ENCODE results near the gene PDCD4.

The PDCD4 gene

GRCh38 chr10:110871298-110872084 lies at the start of gene PDCD4:
Gene PDCD4, plus strand, starts transcription at chr10:110871928. Its CDS starts 4,100 bp downstream, at chr10:110876028.
- peak; percentile 89 to 90 for DNase-seq (ENCODE audit: extremely low read depth in 1 of 2, low read depth in 1 of 2)

- DNase-seq (ENCODE audit: extremely low read depth in 1 of 2, low read depth in 1 of 2) = no peak
Observed at GRCh38 chr10:110822035-110822711, 49.6 kb upstream of the PDCD4 start.

- no peak for DNase-seq (ENCODE audit: extremely low read depth in 1 of 2, low read depth in 1 of 2)
Observed at GRCh38 chr10:110822712-110823311, 48.9 kb upstream of the PDCD4 start.

GRCh38 chr10:110824152-110824441 lies 47.6 kb upstream of the PDCD4 start:
- no peak for DNase-seq (ENCODE audit: extremely low read depth in 1 of 2, low read depth in 1 of 2)

GRCh38 chr10:110824660-110825059 lies 47.1 kb upstream of the PDCD4 start:
- no peak for DNase-seq (ENCODE audit: extremely low read depth in 1 of 2, low read depth in 1 of 2)

- DNase-seq (ENCODE audit: extremely low read depth in 1 of 2, low read depth in 1 of 2) = no peak
Observed at GRCh38 chr10:110825508-110825907, 46.2 kb upstream of the PDCD4 start.

GRCh38 chr10:110827410-110827809 lies 44.3 kb upstream of the PDCD4 start:
- no peak for DNase-seq (ENCODE audit: extremely low read depth in 1 of 2, low read depth in 1 of 2)

- no peak for DNase-seq (ENCODE audit: extremely low read depth in 1 of 2, low read depth in 1 of 2)
Observed at GRCh38 chr10:110827875-110828274, 43.9 kb upstream of the PDCD4 start.

- DNase-seq (ENCODE audit: extremely low read depth in 1 of 2, low read depth in 1 of 2) = no peak
Observed at GRCh38 chr10:110828525-110828924, 43.2 kb upstream of the PDCD4 start.

- no peak for DNase-seq (ENCODE audit: extremely low read depth in 1 of 2, low read depth in 1 of 2)
Observed at GRCh38 chr10:110829721-110830410, 41.9 kb upstream of the PDCD4 start.

GRCh38 chr10:110833234-110833940 lies 38.3 kb upstream of the PDCD4 start:
- no peak for DNase-seq (ENCODE audit: extremely low read depth in 1 of 2, low read depth in 1 of 2)

GRCh38 chr10:110833941-110834628 lies 37.6 kb upstream of the PDCD4 start:
- no peak for DNase-seq (ENCODE audit: extremely low read depth in 1 of 2, low read depth in 1 of 2)

GRCh38 chr10:110834629-110835301 lies 37.0 kb upstream of the PDCD4 start:
- DNase-seq (ENCODE audit: extremely low read depth in 1 of 2, low read depth in 1 of 2) = no peak

- no peak for DNase-seq (ENCODE audit: extremely low read depth in 1 of 2, low read depth in 1 of 2)
Observed at GRCh38 chr10:110835841-110836240, 35.9 kb upstream of the PDCD4 start.

- DNase-seq (ENCODE audit: extremely low read depth in 1 of 2, low read depth in 1 of 2) = no peak
Observed at GRCh38 chr10:110836706-110837105, 35.0 kb upstream of the PDCD4 start.

GRCh38 chr10:110837418-110838171 lies 34.1 kb upstream of the PDCD4 start:
- DNase-seq (ENCODE audit: extremely low read depth in 1 of 2, low read depth in 1 of 2) = no peak

GRCh38 chr10:110840225-110840922 lies 31.4 kb upstream of the PDCD4 start:
- no peak for DNase-seq (ENCODE audit: extremely low read depth in 1 of 2, low read depth in 1 of 2)

- no peak for DNase-seq (ENCODE audit: extremely low read depth in 1 of 2, low read depth in 1 of 2)
Observed at GRCh38 chr10:110840923-110841428, 30.8 kb upstream of the PDCD4 start.

Measured in activated CD8-positive, alpha-beta memory T cell treated with anti-CD3 and anti-CD28 coated beads for 1 hour (primary cell).